Kidney tubule cell (primary cell): ENCODE data around the gene FAM209B.
"Not testable (repeated sequence)": the region's sequence is repeated elsewhere in the genome, so short reads cannot be mapped to it uniquely, and the experiment has no call there.

Experiments
- DNase-seq: peaks from one replicate; pipeline ENCODE4 v3.0.0-alpha.2; 2018; ENCODE audit warnings: low spot score

Gene FAM209B, protein sequence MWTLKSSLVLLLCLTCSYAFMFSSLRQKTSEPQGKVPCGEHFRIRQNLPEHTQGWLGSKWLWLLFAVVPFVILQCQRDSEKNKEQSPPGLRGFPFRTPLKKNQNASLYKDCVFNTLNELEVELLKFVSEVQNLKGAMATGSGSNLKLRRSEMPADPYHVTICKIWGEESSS

DNA sequence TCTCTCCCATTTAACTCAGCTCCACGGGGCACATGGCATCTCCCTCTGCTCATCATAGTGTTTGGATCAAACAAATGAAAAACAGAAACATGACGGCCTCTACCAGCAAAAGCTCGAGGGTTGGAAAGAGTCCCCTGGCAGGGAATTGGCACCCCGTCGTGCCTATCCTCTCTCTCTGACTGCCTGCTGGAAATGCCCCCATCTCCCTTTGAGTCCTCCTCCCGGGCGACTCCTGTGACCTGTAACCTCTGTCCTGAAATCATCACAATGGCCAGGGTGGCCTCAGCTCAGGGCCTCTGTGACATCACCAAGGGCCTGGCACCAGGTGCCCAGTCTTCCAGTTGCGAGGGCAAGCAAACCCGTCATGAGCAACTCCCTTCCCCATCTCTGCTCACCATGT lies at the start of gene FAM209B:
TSS of gene FAM209B (plus strand) at position 301 of the 400 bp plus-strand sequence. CDS start at position 397, 96 bp downstream.
- DNase-seq: not testable (repeated sequence)

DNA sequence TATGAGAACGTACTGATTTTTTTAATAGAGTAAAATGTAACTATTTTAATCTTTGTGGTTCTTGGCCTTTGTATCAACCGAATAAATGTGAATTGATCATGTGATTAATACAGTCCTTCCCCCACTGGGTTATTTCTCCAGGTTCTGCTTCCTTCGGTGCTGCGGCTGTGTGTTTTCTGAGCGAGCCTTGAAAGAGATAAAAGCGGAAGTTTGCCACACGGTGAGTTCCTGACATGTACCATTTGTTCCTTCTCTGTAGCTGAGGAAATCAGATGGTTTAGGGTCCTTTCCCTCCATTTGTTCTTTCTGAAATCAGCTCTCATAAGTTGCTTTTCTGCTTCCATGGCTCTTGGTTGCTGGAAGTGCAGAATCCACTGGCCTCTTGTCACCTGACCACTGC lies 49.1 kb upstream of the FAM209B start:
- DNase-seq: no peak

DNA sequence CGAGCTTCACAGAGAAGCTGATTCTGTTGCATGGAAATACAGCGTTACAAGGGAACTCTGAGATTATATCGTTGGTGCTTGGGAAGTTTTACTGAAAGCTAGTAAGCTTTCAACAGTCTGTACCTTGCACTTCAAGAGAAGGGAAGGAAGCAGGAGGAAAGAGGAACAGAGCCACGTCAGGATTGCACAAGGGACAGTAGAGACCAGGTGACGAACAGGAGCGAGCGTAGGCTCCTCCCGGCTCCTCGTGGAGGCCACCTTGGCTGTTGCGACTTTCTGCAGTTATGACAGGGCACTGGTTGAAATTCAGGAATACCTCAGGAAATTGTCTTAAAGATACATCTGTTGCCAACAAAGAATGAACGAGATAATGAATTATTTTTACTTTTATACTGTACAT lies 45.8 kb upstream of the FAM209B start:
- DNase-seq: no peak

DNA sequence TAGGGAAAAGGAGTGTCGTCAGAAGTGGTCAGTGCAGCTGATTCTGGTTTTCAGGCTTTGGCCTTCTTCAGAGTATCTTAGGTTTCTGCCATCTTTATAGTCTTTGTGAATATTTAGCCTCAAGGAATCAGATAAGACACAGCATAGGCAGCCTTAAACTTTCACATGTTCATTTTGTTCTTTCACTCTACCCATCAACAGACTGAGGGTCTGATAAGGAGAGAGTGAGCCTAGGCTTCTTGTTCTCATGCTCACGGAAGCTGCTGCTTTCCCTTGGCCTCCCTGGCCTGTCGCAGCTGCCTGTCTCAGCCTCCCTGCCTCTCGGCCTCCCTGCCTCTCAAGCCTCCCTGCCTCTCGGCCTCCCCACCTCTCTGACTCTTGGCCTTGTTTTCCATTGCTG lies 44.5 kb upstream of the FAM209B start:
- no peak for DNase-seq

DNA sequence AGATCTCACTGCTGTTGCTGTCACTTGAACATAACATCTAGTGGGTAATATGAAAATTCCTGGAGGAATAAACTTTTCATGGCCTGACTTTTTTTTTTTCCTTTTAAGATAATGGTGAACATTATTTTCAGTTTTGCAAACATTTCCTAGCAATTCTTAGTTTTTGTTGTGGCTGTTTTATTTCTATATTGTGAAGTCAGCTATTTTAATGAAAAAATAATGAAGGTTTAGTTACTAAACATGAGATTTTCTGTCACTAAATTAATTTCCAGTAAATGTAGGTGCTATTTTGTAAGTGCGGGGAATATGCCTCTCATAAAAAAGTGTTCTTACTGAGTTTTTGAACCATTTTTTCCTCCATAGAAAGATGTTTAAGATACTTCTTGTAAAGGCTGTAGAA lies 31.9 kb upstream of the FAM209B start:
- DNase-seq: no peak

DNA sequence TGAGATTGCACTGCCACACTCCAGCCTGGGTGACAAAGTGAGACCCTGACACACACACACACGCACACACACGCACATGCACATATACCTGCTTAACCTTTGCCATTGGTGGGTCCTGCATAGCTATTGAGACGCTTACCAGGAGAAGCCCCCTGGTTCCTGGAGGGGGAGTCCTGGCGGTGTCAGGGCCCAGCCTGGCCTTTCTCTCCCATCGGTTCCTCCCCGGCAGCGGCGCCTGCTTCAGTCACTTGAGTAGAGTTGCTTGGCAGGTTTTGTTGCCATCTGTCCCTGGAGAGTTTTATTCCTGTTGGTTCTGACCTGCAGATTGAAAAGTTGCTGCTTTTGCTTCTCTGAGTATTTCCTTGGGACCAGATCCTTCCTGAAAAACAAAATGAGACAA lies 29.1 kb upstream of the FAM209B start:
- DNase-seq: no peak

DNA sequence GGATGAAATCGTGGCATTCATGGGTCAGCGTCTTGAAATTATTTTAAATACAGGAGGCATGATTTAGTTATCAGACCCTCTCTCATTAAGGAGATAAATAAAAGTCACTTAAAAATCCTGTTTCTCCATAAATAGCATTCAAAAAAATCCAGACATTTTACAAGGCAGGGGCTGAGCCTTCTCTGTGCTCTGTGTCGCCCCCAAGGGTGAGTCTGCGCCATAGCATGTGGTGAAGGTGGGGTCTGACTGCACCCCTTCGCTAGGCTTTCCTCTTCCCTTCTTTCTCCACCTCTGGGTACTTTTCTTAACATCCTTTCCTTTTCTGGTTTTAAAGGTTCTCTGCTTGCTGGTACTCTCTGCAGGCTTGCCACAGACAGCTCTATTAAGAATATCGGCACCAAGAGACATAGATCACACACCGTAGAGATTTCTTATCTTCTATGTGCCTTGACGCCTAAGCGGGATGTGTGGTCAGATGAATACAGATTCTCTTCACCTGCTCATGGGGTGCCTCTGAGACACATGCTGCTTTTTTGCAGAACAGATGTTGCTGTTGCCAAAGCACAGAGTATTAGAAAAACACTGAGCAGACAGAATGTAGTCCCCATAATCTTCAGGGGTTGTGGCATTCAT lies 28.6 kb upstream of the FAM209B start:
- no peak for DNase-seq

DNA sequence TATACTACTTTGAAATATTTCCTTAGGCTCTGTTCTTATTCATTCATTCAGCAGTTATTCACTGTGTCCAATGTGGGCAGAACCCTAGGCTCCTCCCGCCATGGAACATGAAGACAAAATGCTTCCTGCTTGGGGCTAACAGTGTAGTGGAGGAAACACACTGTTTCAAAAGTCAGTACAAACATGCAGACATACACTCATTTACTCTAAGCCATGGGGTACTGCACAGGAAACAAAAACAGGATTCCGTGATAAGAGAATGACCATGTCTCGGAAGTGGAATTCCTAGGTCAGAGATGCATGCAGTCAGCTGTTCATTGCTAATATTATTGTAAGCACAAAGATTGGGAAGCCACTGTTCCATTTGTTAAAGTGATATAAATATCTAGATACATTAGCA lies 26.9 kb upstream of the FAM209B start:
- no peak for DNase-seq

DNA sequence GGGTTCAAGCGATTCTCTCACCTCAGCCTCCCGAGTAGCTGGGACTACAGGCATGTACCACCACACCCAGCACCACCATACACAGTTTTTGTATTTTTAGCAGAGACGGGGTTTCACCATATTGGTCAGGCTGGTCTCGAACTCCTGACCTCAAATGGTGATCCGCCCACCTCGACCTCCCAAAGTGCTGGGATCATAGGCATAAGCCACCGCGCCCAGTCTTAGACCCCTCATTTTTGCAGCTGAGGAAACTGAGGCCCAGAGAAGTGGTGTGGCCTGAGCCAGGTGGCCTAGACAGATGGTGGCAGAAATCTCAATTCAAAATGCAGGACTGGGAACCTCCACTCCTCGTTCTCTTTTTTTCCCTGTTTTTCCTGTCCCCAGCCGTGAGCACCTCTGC lies 21.1 kb upstream of the FAM209B start:
- no peak for DNase-seq

DNA sequence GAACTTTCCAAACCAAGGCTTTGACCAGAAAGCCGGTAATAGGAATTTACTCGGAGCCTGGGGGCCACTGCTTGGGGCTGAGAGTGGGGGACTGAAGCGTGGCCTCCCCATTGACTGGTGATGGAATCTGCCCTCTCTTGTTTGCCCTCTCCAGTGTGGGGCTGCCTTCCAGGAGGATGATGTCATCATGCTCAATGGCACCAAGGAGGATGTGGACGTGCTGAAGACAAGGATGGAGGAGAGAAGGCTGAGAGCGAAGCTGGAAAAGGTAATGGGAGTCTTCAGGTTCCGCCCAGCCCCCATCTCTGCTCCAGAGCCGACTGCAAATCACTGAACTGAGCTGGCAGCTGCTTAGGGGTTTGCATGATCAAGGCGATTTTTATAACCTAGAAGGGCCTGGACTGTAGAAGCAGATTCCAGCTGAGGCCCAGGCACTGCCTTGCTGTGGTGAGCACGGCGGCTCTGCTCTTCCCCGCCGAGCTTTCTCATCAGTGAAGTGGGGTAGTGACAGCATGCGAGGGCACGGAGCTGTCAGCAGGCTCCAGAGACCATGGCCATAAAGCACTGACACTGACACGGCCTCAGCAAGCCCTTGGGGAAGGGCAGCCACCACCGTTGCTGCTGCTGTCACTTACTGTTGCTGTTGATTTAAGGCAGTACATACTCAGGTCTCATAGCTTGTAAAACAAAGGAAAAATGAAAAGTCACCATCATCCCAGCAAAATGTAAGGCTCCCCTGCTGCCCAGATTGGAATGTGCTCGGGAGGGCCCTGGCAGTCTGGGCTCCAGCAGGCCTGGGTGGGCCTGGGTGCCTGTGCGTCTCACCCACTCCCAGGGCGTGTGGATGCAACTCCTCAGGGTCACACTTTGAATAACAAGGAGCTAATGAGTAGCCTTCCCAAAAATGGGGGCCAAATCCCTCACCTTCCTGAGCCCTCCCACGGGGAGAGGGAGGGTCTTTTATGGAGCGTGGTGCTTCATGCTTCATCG lies 19.6 kb upstream of the FAM209B start:
- peak; percentile 19 for DNase-seq

DNA sequence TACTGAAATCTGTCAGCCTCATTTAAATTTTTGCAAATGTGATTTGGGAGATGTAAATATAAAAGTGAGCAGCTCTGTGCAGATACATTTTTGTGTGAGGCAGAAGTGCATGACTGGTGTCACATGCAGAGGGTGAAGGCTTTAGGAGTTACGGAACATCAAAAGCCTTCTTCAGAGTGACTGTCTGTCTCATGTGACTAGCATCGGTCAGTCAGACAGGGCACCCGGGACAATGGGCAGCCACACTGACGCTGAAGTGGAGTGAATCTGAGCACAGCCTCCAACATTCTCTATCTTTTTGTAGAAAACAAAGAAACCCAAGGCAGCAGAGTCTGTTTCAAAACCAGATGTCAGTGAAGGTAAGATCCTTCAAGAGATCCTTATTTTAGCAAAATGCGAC lies 16.4 kb upstream of the FAM209B start:
- no peak for DNase-seq

DNA sequence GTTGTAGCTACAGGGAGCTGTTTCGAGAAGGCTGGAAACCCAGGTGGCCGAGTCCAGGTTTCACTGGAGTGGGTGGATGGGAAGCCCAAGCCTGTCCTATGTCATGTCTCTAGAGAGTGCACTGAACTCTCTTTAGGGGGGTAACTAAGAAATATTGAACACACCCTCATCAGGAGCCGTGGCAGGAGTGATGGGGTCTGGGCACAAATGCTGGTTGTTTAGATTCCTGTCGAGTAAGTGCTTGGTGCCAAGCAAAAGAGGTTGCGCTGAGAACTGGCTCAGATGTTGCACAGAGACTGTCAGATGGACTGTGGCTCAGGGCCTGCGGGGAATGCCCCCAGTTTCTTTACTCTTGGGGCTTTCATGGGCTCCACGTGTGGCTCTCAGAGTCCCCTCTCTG lies 15.8 kb upstream of the FAM209B start:
- no peak for DNase-seq

DNA sequence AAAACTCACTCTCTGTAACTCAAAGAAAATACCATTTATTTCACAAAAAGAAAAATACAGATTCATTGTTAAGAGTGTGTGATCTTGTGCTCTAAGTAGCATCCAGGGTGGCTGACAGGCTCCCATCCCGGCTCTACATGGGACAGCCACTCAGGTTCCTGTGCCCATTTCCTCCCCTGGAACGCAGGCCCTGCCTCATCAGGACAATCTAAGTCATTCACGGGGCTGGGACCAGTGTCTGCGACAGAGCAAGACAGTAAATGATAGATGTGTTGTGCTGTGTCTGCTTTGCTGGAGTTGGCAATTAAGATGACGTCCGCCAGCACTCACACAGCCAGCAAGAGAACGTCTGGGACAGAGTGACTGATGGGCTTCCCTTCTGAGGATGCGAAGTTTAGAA lies 15.4 kb upstream of the FAM209B start:
- no peak for DNase-seq

DNA sequence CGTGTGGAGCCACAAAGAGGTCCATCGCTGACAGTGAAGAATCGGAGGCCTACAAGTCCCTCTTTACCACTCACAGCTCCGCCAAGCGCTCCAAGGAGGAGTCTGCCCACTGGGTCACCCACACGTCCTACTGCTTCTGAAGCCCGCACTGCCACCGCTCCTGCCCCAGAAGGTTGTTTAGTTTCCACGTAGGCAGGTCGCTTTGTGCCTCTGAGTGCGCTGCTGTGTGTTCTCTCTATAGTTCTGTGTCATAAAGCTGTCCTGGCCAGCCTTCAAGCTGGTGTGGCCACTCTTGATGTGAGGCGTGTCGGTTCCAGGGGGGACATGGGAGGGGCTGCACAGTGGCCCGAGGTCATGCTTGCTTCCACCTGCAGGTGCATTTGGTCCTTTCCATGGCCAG lies 14.9 kb upstream of the FAM209B start:
- no peak for DNase-seq

DNA sequence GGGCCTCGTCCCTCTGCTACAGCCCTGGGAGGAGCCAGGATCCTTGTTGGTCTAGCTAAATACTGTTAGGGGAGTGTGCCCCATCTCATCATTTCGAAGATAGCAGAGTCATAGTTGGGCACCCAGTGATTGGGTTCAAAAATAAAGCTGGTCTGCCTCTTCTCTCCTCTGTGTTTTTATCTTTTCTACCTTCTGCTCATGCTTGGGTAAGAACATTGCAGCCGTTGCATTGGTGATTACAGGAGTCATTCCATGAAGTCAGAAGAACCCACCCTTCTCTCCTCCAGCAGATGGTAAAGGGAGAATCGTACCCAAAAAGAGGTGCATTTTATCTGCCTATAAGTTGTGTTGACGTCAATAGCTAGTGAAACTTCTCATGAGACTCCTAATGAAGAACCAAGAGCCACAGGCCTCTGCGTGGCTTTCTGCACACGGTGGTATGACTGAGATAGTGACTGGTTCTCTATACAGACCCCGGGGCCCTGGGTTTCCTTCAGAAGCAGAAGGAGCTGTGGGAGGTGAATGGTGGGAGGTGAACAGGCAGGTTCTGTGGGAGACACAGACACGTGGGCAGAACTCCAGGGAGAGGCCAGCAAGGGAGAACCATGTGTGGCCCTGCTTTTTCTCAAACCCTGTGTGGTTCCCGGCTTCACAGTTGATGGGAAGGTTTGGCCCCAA lies 14.2 kb upstream of the FAM209B start:
- DNase-seq: no peak

DNA sequence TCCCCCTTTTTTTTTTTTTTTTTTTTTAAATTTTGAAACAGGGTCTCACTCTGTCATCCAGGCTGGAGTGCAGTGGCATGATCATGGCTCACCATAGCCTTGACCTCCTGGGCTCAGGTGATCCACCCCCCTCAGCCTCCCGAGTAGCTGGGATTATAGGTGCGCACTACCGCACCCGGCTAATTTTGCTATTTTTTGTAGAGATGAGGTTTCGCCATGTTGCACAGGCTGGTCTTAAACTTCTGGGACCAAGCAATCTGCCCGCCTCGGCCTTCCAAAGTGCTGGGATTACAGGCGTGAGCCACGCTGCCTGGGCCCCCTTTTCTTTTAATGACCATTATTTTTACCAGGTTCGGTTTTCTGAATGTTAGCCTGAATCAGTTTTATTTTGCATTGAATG lies 13.5 kb upstream of the FAM209B start:
- no peak for DNase-seq

DNA sequence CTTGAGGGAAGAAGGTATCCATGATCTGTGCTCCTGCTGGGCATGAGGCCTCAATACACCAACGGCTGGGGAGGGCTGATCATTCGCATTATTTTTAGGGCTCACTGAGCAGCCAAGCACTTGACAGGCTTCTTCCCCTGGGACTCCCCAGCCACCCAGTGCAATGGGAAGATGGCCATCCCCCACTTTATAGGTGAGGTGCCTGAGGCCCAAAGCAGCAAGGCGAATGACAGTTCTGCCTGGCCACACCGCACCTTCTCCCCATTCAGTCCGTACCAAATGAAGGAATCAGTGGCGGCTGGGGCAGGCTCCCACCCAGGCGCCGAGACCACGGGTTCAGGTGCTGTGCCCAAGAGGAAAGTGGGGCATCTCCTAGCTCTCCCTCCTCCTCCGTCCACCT lies 12.9 kb upstream of the FAM209B start:
- no peak for DNase-seq

DNA sequence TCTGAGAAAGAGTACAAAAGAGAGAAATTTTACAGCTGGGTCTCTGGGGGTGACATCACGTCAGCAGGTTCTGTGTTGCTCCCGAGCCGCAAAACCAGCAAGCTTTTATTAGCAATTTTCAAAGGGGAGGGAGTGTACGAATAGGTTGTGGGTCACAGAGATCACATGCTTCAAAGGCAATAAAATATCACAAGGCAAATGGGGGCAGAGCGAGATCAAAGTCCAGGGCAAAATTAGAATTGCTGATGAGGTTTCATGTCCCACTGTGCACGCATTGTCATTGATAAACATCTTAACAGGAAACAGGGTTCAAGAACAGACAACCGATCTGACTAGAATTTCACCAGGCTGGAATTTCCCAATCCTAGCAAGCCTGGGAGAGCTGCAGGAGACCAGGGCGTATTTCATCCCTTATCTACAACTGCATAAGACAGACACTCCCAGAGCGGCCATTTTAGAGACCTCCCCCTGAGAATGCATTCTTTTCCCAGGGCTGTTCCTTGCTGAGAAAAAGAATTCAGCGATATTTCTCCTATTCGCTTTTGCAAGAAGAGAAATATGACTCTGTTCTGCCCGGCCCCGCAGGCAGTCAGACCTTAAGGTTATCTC lies 12.2 kb upstream of the FAM209B start:
- not testable (repeated sequence) for DNase-seq

DNA sequence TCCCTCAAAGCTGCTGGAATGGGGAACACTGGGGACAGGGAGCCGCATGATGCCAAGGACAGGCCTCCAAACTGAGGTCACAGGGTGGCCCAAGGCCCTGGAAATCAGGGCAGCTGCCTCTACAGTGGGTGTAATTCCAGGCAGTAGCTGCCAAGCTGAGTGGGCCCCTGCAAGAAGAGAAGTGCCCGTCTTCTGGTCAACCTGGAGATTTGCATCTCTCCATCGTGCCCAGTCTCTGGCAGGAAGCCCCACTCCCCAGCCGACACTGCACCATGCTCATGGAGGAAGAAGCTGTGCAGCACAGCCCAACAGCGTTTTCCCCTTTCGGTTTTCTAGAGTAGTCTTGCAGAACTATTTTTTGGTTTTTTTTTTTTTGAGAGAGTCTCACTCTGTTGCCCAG lies 10.7 kb upstream of the FAM209B start:
- no peak for DNase-seq

DNA sequence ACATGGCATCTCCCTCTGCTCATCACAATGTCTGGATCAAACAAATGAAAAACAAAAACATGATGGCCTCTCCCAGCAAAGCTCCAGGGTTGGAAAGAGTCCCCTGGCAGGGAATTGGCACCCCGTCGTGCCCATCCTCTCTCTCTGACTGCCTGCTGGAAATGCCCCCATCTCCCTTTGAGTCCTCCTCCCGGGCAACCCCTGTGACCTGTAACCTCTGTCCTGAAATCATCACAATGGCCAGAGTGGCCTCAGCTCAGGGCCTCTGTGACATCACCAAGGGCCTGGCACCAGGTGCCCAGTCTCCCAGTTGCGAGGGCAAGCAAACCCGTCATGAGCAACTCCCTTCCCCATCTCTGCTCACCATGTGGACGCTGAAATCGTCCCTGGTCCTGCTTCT lies 8.6 kb upstream of the FAM209B start, which contains the start of gene FAM209A:
TSS of gene FAM209A (plus strand) at position 301 of the 400 bp plus-strand sequence. CDS start at position 366, 65 bp downstream.
- DNase-seq: not testable (repeated sequence)

DNA sequence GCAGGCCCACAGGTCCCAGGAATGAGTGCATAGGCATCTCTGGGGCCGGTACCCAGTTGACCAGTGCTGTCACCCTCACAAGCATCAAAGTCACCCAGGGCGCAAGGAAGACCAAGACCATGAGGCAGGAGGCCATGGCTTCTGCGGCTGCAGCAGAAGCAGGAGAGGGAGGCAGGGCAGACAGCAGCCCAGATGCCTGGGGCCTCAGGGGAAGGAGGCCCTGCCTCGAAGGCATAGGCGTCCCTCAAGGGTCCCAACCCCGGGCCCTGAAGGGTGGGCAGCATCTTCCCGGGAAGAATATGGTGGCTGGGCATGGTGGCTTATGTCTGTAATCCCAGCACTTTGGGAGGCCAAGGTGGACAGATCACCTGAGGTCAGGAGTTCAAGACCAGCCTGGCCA lies 5.5 kb upstream of the FAM209B start:
- DNase-seq: no peak

DNA sequence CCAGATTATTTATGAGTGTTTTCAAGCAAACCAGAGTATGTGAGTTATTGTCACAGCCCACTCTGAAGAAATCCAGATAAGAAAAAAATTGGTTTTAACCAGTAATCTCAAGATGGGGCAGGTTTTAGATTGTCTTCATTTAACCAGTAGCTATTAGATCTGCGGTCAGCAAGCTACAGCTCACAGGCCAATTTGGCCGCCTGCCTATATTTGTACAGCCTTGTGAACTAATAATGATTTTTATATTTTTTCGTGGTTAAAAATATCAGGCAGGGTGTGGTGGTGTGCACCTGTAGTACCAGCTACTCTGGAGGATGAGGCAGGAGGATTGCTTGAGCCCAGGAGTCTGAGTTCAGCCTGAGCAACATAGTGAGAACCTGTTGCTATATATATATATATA lies 5.0 kb downstream of the FAM209B start:
- DNase-seq: no peak
